ENCODE data around the gene RELL1. TPM values are rescaled to one million over a fixed set of nuclear protein-coding genes. Genes with fewer than 3 reads are reported as not detected.

The RELL1 gene
- total RNA-seq, 2 donors from 2014 or later: 25.3 to 33.9 TPM

GRCh38 chr4:37641886-37642849 lies 44.0 kb downstream of the RELL1 start:
- peaks cover 0 to 6% of the 10 kb centered on the region in 2 donors for H3K4me1 ChIP-seq
- H3K27ac ChIP-seq: no peak overlapping the region
- no peak for DNase-seq (ENCODE audit: low spot score)
- no peaks in the 10 kb centered on the region for H3K27me3 ChIP-seq
- TF ChIP-seq, protein P1, sequence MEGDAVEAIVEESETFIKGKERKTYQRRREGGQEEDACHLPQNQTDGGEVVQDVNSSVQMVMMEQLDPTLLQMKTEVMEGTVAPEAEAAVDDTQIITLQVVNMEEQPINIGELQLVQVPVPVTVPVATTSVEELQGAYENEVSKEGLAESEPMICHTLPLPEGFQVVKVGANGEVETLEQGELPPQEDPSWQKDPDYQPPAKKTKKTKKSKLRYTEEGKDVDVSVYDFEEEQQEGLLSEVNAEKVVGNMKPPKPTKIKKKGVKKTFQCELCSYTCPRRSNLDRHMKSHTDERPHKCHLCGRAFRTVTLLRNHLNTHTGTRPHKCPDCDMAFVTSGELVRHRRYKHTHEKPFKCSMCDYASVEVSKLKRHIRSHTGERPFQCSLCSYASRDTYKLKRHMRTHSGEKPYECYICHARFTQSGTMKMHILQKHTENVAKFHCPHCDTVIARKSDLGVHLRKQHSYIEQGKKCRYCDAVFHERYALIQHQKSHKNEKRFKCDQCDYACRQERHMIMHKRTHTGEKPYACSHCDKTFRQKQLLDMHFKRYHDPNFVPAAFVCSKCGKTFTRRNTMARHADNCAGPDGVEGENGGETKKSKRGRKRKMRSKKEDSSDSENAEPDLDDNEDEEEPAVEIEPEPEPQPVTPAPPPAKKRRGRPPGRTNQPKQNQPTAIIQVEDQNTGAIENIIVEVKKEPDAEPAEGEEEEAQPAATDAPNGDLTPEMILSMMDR (IDR thresholded peaks at IDR 0.05): no peak
- H3K36me3 ChIP-seq: peaks cover 17% of the 10 kb centered on the region
- H3K9me3 ChIP-seq: no peaks in the 10 kb centered on the region
- no peak overlapping the region for H3K4me3 ChIP-seq

DNA sequence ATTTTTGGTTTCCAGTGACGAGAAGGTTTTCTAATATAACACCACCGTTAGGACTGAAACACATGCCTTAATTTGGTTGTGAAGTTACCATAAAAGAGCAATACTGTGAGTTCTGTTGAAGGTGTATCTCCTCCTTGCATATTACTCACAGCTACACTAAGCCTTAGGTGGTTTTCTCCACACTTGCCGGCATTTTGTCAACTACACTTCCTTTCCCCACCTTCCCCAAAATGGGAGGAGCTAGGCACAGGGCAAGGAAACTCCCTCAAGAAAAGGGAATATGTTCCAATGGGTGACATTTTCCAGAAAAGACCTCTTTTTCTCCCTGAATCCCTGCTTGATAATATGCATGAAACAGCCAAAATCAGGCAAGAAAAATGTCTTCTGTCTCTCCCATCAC lies 44.8 kb downstream of the RELL1 start:
- no peaks in the 10 kb centered on the region for H3K27me3 ChIP-seq
- TF ChIP-seq, protein P1 (IDR thresholded peaks at IDR 0.05): no peak
- peaks cover 9% of the 10 kb centered on the region for H3K36me3 ChIP-seq
- DNase-seq (ENCODE audit: low spot score): no peak
- H3K4me3 ChIP-seq: no peak overlapping the region
- H3K4me1 ChIP-seq: peaks cover 0 to 6% of the 10 kb centered on the region in 2 donors
- H3K27ac ChIP-seq: no peak overlapping the region
- H3K9me3 ChIP-seq: no peaks in the 10 kb centered on the region

GRCh38 chr4:37639551-37640285 lies 46.5 kb downstream of the RELL1 start:
- no peaks in the 10 kb centered on the region for H3K27me3 ChIP-seq

GRCh38 chr4:37635155-37635554 lies 51.0 kb downstream of the RELL1 start:
- Histone ChIP-seq H3K27ac (no peak overlapping the region), H3K36me3 (peaks cover 21% of the 10 kb centered on the region), H3K27me3 (no peaks in the 10 kb centered on the region), H3K4me3 (no peak overlapping the region), H3K9me3 (no peaks in the 10 kb centered on the region), H3K4me1 (no peaks in the 10 kb centered on the region)
- TF ChIP-seq, protein P1 (IDR thresholded peaks at IDR 0.05): no peak
- no peak for DNase-seq (ENCODE audit: low spot score)

More at GRCh38 chr4:37639551-37640285, 46.5 kb downstream of the RELL1 start:
- Histone ChIP-seq H3K36me3 (peaks cover 2% of the 10 kb centered on the region), H3K27ac (no peak overlapping the region), H3K9me3 (no peaks in the 10 kb centered on the region), H3K4me3 (no peak overlapping the region), H3K4me1 (peaks cover 0 to 6% of the 10 kb centered on the region in 2 donors)
- DNase-seq (ENCODE audit: low spot score): no peak
- TF ChIP-seq, protein P1 (IDR thresholded peaks at IDR 0.05): no peak

GRCh38 chr4:37634180-37634579 lies 52.0 kb downstream of the RELL1 start:
- Histone ChIP-seq H3K9me3 (no peaks in the 10 kb centered on the region), H3K27ac (no peak overlapping the region), H3K27me3 (no peaks in the 10 kb centered on the region), H3K4me1 (no peaks in the 10 kb centered on the region), H3K4me3 (no peak overlapping the region), H3K36me3 (peaks cover 21% of the 10 kb centered on the region)
- TF ChIP-seq, protein P1 (IDR thresholded peaks at IDR 0.05): no peak
- DNase-seq (ENCODE audit: low spot score): no peak
